Fibroblast of lung (primary cell): Measurements from ENCODE around the gene SEM1.
"Not testable (repeated sequence)": the region's sequence is repeated elsewhere in the genome, so short reads cannot be mapped to it uniquely, and the experiment has no call there.

ENCODE experiments used
- CTCF ChIP-seq, 2 donors: IDR thresholded peaks in 1 of 2; conservative IDR thresholded peaks in 1 of 2; 1 replicate in 1 of 2; 2 replicates in 1 of 2; pipeline ENCODE4 v1.5.1; 2011 to 2012; ENCODE audit warnings: low read length in 2 of 2, control low read depth in 1 of 2, inconsistent platforms in 1 of 2, low read depth in 1 of 2, mild to moderate bottlenecking in 1 of 2
- EZH2 ChIP-seq: IDR thresholded peaks from 2 replicates; pipeline ENCODE4 v1.5.1; 2012; ENCODE audit warnings: low read length, control low read depth, mild to moderate bottlenecking; ENCODE audit errors: missing control alignments

DNA sequence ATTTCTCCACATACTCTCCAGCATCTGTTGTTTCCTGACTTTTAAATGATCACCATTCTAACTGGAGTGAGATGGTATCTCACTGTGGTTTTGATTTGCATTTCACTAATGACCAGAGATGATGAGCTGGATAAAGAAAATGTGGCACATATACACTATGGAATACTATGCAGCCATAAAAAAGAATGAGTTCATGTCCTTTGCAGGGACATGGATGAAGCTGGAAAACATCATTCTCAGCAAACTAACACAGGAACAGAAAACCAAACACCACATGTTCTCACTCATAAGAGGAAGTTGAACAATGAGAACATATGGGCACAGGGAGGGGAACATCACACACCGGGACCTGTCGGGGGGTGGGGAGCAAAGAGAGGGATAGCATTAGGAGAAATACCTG, 13.3 kb upstream of the SEM1 start:
- not testable (repeated sequence) for TF ChIP-seq CTCF (conservative IDR thresholded peaks at IDR 0.05 in 1 of 2, IDR thresholded peaks at IDR 0.05 in 1 of 2; ENCODE audit: low read depth in 1 of 2, low read length in 2 of 2); EZH2
